Measurements from ENCODE around the gene TM7SF3. TPM values are rescaled to one million over a fixed set of nuclear protein-coding genes. Genes with fewer than 3 reads are reported as not detected.
A peak's percentile ranks its signal among the peaks of the same experiment; 100 is the strongest.
"Not testable (repeated sequence)": the region's sequence is repeated elsewhere in the genome, so short reads cannot be mapped to it uniquely, and the experiment has no call there.

TM7SF3 gene
- polyA plus RNA-seq, 3 donors, result 77.2 to 108 (median 97.6) TPM

DNA sequence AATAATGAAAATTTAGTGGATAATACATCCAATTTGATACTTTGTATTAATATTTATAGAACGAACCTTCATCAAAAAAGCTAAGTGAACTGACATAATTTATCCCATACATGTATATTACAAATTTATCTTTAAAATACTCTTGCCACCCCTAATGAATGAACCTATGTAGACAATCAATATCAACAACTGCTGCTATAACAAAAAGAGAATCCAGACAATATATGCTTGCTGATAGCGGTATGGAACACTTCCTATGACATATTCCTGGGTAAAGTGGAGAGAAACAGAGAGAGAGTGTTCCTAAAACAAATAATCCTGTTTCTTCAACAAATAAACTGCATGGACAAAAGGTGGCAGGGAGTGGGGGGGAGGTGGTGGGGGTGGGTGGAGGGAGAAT is 31.3 kb downstream of the TM7SF3 start:
- DNase-seq (ENCODE audit: low read depth in 3 of 3, low spot score in 2 of 3), result no peak

- DNase-seq (ENCODE audit: low read depth in 3 of 3, low spot score in 2 of 3), result no peak
Observed at GRCh38 chr12:26979733-26980132, 34.5 kb downstream of the TM7SF3 start.

DNA sequence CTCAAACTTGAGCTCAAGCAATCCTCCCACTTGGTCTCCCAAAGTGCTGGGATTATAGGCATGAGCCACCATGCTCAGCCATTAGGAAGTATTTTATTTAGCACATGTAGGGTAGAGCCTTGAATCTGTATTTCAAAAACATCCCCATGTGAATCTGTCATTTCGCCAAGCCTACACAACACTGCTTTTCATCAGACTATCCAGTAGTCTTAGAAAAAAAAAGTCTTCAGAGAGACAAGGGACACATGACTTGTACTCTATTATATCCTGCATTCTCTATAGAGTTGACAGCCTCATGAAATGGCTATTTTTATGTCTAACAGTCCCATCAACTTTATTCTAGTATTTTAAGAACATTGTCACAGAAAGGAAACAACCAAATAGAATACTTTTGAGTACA is 35.4 kb downstream of the TM7SF3 start:
- no peak for DNase-seq (ENCODE audit: low read depth in 3 of 3, low spot score in 2 of 3)

DNA sequence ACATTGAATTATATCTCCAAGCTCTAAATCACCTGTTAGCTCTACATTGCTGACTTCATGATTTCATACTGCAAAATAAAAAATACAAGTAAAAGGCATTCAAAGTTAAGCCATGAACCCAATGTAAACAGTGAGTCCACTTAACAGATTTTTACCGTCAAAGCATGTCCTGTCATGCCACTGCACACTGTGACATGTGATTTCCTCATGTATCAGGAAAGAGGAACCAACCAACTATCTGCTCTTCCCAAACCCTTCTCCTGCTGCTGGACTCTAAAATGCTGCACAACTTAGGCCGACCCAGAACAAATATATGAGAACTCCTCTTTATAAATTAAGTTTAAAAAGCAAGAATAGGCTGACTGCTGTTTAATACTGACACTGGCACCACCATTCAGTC is 37.5 kb downstream of the TM7SF3 start:
- DNase-seq (ENCODE audit: low read depth in 3 of 3, low spot score in 2 of 3), result no peak

DNA sequence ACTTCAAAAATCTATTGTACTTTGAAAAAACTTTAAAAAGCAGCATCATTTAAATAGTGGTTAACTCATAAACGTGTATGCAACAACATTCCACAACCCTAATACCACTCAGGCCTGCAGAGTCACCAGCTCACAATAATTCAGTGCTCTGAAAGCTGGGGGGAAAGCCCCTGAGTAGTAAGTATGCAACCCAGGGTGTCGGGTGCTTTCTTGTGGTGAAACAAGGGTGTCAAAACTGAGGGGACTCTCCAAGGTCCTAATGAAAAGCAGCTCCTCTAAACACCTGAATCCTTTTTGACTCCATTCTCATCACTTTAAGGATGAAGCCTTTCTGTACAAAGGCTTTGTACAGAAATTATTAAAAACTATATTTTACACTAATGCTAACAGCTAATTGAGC is 42.2 kb downstream of the TM7SF3 start:
- DNase-seq (ENCODE audit: low read depth in 3 of 3, low spot score in 2 of 3), result no peak

GRCh38 chr12:26970136-26970535 is 44.0 kb downstream of the TM7SF3 start:
- DNase-seq (ENCODE audit: low read depth in 3 of 3, low spot score in 2 of 3), result no peak

- no peak for DNase-seq (ENCODE audit: low read depth in 3 of 3, low spot score in 2 of 3)
Observed at GRCh38 chr12:26966842-26967241, 47.3 kb downstream of the TM7SF3 start.

- DNase-seq (ENCODE audit: low read depth in 3 of 3, low spot score in 2 of 3), result no peak
Observed at GRCh38 chr12:26963413-26963812, 50.8 kb downstream of the TM7SF3 start.

DNA sequence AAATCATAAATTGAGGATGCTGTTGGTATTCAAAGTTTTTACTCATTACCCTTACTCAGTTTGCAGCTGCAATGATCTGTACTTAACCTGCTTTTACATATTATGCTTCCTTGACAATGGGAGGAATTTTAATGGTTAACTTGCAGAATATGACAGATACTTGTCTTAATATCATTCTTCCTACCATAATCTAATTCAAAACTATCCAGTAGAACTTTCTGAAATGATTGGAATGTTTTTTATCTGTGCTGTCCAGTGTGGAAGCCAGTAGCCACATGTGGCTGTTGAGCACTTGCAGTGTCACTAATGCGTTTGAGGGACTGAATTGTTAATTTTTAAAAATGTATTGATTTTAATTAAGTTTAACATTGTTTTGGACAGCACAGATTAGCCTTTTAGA is 52.4 kb downstream of the TM7SF3 start:
- no peak for DNase-seq (ENCODE audit: low read depth in 3 of 3, low spot score in 2 of 3)

GRCh38 chr12:26961391-26961790 is 52.8 kb downstream of the TM7SF3 start:
- not testable (repeated sequence) for DNase-seq (ENCODE audit: low read depth in 3 of 3, low spot score in 2 of 3)

GRCh38 chr12:26954027-26954426 is 60.2 kb downstream of the TM7SF3 start:
- no peak for DNase-seq (ENCODE audit: low read depth in 3 of 3, low spot score in 2 of 3)

- DNase-seq (ENCODE audit: low read depth in 3 of 3, low spot score in 2 of 3), result no peak
Observed at GRCh38 chr12:26953447-26953846, 60.7 kb downstream of the TM7SF3 start.

GRCh38 chr12:26948309-26948708 is 65.9 kb downstream of the TM7SF3 start:
- DNase-seq (ENCODE audit: low read depth in 3 of 3, low spot score in 2 of 3), result no peak

- no peak for DNase-seq (ENCODE audit: low read depth in 3 of 3, low spot score in 2 of 3)
Observed at GRCh38 chr12:26941215-26941594, 73.0 kb downstream of the TM7SF3 start.

DNA sequence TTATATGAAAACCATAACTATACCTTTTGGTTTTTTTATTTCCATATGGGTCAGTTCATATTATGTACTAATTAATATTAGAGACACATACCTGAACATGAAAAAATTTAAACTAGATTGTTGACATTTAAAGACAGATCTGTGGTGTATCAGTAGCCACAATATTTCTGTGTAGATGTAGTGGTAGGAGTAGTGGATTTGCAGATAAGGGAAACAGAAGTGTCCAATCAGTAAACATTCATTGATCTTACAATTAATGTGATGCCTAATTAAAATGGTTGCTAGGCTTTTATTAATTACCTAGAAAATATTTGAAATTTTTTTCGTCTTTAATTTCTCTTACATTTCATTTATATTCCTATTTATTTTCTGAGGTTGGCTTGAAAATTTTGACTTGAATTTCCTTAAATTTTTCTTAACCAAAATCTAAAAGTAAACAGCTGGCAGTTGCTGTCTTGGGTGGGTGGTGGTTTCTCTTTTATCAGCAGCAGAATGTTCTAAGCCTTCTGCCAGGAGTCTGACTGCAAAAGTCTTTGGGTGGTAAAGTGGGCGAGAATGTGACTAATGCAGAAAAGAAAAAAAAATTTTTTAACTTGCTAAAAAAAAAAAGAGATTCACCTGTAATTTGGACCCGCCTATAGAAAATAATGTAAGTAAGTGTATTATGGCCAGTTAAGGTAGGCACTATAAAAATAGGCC is 73.5 kb downstream of the TM7SF3 start:
- no peak for DNase-seq (ENCODE audit: low read depth in 3 of 3, low spot score in 2 of 3)

- no peak for DNase-seq (ENCODE audit: low read depth in 3 of 3, low spot score in 2 of 3)
Observed at GRCh38 chr12:26939953-26940352, 74.2 kb downstream of the TM7SF3 start.

- DNase-seq (ENCODE audit: low read depth in 3 of 3, low spot score in 2 of 3), result no peak
Observed at GRCh38 chr12:26939192-26939832, 74.9 kb downstream of the TM7SF3 start.

DNA sequence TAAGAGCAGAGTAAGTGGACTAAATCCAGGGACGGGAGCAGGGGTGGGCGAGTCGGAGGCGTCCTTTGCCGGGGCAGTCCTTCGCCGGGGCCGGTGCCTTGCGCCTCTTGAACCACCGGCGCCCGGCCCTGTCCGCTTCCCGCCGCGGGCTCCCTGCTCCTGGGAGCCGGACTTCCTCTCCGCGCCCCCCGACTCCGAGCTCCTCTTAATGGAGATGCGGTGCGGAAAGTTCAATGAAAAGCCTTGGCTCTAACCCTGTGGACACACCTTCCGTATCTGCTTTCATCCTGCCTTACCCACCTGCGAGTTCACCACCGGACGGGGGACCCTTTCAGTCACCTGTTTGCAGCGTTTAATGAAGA is 75.5 kb downstream of the TM7SF3 start:
- no peak for DNase-seq (ENCODE audit: low read depth in 3 of 3, low spot score in 2 of 3)

DNA sequence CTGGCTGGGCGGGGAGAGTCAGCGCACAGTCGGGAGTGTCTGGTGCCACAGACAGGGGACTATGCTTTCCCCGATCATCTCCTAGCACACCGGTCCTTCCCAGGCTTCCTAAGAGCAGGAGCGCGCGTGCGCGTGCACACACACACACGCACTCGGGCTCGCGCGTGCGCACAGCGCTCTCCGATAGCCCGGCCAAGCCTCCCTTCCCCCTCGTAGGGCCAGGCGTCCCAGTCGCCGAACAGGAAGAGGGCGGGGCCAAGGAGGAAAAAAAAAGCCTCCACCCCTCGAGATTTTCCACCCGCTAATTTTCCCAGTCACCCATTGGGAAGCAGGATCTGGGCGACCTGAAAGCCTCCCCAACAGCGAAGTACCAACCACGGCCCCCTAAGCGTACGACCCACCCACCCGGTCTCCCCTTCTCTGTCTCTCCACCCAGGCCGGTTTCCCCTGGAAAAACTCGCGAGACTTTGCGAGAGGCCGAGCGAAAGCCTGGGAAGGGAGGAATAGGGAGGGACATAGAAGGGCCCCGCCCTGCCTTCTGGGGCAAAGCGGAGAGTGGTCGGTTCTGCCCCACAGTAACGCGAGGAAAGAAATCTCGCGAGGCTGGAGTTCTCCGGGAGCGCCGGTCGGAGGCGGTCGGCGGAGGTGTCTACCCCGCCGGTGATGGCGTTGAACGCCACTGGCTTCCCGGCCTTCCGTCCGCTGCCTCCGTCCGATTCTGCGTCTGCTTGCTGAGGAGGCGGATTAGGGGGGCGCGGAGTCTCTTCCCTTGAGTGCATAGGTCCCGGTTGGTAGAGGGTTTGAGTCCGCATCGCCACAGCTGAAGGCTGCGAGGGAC is 76.1 kb downstream of the TM7SF3 start, which contains the start of the genes FGFR1OP2 and INTS13:
Gene FGFR1OP2 (plus strand): TSS at position 608 of the 838 bp plus-strand sequence. CDS start 15,689 bp downstream, outside the sequence.
Gene INTS13 (minus strand): TSS at position 119 of the 838 bp plus-strand sequence. CDS start 1,178 bp downstream, outside the sequence.
- DNase-seq (ENCODE audit: low read depth in 3 of 3, low spot score in 2 of 3), result peak; percentile 95 to 100 (median 99)

GRCh38 chr12:26937443-26937862 is 76.7 kb downstream of the TM7SF3 start:
- DNase-seq (ENCODE audit: low read depth in 3 of 3, low spot score in 2 of 3), result peak in 1 of 3 donors; percentile 36
